Vagina (tissue), 2 donors: Measurements from ENCODE around the gene CAND2.
"Not testable (repeated sequence)": the region's sequence is repeated elsewhere in the genome, so short reads cannot be mapped to it uniquely, and the experiment has no call there.

Experiments used
- POLR2A ChIP-seq, 2 donors: fragments of 450-650 bp; IDR thresholded peaks; one replicate each; pipeline ENCODE4 v1.6.1; 2017; ENCODE audit warnings: antibody characterized with exemption in 2 of 2, mild to moderate bottlenecking in 2 of 2, moderate library complexity in 2 of 2
- TF ChIP-seq, protein P1 (sequence below), 3 experiments: fragments of 450-650 bp in 2 of 3; fragments of 200-600 bp in 1 of 3; sonication (generic) in 1 of 3; IDR thresholded peaks; one replicate each; pipeline ENCODE4 v1.5.1; 2017 to 2019; ENCODE audit warnings: antibody characterized with exemption in 3 of 3, mild to moderate bottlenecking in 2 of 3, moderate library complexity in 2 of 3

DNA sequence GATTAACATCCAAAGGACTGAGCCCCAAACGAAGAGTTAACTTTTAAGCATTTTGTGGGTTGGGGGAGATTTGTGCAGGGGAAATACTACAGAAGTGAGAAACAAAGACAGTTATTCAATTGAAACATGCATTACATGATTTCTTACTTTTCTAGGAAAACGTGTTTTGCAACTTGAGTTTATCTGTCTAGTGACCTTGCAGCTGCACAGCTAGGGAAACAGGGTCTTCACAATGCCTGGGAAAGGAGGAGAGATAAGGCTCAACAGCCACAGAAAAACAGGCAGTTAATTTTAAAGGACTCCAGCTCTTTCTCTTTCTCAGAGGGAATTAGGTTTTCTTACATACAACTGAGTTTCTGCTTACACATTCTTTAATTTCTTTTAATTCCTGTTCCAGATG is 82.3 kb downstream of the CAND2 start:
- TF ChIP-seq, protein P1, sequence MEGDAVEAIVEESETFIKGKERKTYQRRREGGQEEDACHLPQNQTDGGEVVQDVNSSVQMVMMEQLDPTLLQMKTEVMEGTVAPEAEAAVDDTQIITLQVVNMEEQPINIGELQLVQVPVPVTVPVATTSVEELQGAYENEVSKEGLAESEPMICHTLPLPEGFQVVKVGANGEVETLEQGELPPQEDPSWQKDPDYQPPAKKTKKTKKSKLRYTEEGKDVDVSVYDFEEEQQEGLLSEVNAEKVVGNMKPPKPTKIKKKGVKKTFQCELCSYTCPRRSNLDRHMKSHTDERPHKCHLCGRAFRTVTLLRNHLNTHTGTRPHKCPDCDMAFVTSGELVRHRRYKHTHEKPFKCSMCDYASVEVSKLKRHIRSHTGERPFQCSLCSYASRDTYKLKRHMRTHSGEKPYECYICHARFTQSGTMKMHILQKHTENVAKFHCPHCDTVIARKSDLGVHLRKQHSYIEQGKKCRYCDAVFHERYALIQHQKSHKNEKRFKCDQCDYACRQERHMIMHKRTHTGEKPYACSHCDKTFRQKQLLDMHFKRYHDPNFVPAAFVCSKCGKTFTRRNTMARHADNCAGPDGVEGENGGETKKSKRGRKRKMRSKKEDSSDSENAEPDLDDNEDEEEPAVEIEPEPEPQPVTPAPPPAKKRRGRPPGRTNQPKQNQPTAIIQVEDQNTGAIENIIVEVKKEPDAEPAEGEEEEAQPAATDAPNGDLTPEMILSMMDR (IDR thresholded peaks at IDR 0.05) = not testable (repeated sequence)
- TF ChIP-seq POLR2A (IDR thresholded peaks at IDR 0.05) = not testable (repeated sequence)
